HG03460 (cell line): ENCODE measurements around the gene TMOD1.

Experiments used
- ATAC-seq: cut with Tn5 transposase; IDR thresholded peaks from one replicate; pipeline ENCODE4 v1.9.1; 2021; ENCODE audit not compliant: unreplicated experiment

TMOD1 gene

GRCh38 chr9:97545486-97545885, 44.0 kb downstream of the TMOD1 start:
- ATAC-seq = no peak

GRCh38 chr9:97547098-97547829, 45.8 kb downstream of the TMOD1 start:
- no peak for ATAC-seq

GRCh38 chr9:97548379-97548778, 46.9 kb downstream of the TMOD1 start:
- ATAC-seq = no peak

GRCh38 chr9:97548819-97549540, 47.5 kb downstream of the TMOD1 start:
- ATAC-seq = no peak

- no peak for ATAC-seq
Observed at GRCh38 chr9:97550386-97550785, 48.9 kb downstream of the TMOD1 start.

- ATAC-seq = no peak
Observed at GRCh38 chr9:97551308-97551707, 49.8 kb downstream of the TMOD1 start.

GRCh38 chr9:97553141-97553540, 51.7 kb downstream of the TMOD1 start:
- ATAC-seq = no peak

GRCh38 chr9:97553841-97554240, 52.4 kb downstream of the TMOD1 start:
- ATAC-seq = no peak

GRCh38 chr9:97554566-97555075, 53.2 kb downstream of the TMOD1 start:
- ATAC-seq = no peak

GRCh38 chr9:97555164-97555563, 53.7 kb downstream of the TMOD1 start:
- no peak for ATAC-seq

GRCh38 chr9:97556036-97556720, 54.7 kb downstream of the TMOD1 start:
- no peak for ATAC-seq

- no peak for ATAC-seq
Observed at GRCh38 chr9:97556721-97557605, 55.5 kb downstream of the TMOD1 start.

GRCh38 chr9:97557606-97558095, 56.2 kb downstream of the TMOD1 start:
- no peak for ATAC-seq

GRCh38 chr9:97558701-97559101, 57.2 kb downstream of the TMOD1 start:
- peak; percentile 24 for ATAC-seq

- peak; percentile 59 for ATAC-seq
Observed at GRCh38 chr9:97559111-97559514, 57.6 kb downstream of the TMOD1 start.

GRCh38 chr9:97560154-97560553, 58.7 kb downstream of the TMOD1 start:
- ATAC-seq = no peak

GRCh38 chr9:97560851-97561250, 59.4 kb downstream of the TMOD1 start:
- no peak for ATAC-seq

- no peak for ATAC-seq
Observed at GRCh38 chr9:97561501-97561900, 60.0 kb downstream of the TMOD1 start.

GRCh38 chr9:97562542-97562941, 61.1 kb downstream of the TMOD1 start:
- ATAC-seq = no peak

GRCh38 chr9:97563458-97564135, 62.1 kb downstream of the TMOD1 start:
- no peak for ATAC-seq
